Stimulated activated CD4-positive, alpha-beta T cell treated with anti-CD3 and anti-CD28 coated beads, Interleukin-4, amount 100 ng/mL, for 4 hours (primary cell): ENCODE data around the gene ADAM19.

Experiments
- DNase-seq, 2 experiments: peaks; one replicate each; pipeline ENCODE4 v3.0.0-alpha.2; 2020

The ADAM19 gene

DNA sequence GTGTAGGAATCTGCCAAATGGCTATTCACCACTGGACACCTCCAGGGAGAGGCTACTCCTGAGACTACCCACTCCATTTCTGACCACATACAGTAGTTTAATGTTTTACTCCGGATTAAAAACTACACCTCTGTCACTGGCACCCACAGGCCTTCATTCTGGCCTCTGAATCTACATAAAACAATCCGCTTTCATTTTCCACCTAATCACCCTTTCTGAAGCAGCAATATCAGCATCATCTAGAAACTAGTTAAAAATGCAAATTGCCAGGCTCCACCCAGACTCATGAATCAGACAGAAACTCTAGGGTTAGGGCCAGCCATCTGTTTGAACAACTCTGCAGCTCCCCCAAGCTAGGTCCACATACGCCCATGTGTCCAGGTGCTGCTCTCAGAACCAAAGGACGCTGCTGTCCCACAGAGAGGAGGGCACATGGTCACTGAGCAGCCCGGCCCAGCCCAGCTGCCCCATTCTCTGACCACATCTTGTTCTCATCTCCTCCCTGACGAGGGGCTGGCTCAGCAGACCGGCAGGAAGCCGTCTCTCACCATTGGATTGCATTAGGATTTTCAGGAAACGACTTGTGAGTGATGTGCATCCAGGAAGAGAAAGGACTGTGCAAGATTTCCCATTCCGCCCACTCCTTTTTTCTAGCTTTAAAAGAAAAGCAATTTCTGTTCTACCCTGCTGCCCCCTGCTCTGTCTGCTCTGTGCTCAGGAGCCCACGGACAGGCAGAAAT, 34.7 kb downstream of the ADAM19 start:
- DNase-seq: peak; percentile 21 to 40

DNA sequence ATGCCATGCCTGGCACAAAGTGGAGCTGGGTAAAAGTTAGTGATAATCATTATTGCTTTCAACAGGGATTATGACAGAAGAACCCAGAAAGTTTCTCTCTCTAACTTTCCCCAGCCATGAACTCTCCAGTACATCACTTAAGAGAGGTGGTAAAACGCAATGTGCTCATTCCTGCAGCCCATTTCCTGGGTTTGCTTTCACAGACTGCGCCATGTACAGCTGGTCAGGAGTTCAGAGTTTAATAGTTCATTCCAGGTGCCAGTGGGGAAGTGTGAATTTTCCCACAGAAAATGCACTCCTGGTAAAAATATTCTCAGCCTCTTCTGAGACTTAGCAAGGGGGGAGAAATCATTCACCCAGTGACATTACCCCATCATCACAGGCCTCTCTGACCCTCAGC, 35.5 kb downstream of the ADAM19 start:
- DNase-seq: no peak

DNA sequence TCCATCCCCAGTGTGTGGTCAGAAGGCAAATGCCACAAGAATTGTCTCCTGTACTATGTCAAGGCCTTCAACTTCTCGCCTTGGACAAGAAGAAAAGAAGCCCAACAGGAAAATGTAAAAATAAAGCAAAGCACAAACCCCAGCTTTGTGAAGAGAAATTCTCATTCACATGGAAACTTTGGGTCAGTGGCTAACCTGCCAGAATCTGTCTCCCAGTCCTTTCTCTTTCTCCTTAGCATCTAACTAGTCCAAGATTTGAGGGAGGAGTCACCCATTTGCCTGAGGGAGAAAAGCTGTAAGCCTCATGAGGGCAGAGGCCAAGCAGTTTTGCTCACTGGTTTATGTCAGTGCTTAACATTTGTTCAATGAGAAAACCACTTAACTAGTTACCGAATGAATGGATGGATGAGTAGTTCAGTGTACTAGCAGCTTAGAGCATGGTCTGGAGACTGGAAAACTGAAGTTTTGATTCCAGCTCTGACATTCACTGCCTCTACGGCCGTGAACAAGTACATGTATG, 36.0 kb downstream of the ADAM19 start:
- no peak for DNase-seq

DNA sequence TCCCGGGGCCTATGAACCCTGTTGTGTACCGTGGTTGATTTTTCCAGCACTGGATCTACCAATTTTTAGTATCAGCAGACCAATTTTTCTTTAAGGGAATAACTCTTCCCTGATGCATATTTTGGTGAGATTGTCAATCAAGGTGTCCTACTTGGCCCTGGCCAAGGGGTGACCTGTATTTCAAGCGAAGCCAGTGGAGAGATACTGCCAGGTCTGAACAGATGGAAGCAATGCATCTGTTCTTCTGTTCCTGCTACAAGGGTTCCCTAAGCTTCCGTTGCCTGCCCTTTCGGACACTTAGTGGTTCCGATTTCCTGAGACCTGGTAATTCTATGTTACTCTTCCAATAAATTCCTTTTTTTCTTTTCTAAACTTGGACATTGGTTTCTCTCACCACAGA, 37.3 kb downstream of the ADAM19 start:
- no peak for DNase-seq

DNA sequence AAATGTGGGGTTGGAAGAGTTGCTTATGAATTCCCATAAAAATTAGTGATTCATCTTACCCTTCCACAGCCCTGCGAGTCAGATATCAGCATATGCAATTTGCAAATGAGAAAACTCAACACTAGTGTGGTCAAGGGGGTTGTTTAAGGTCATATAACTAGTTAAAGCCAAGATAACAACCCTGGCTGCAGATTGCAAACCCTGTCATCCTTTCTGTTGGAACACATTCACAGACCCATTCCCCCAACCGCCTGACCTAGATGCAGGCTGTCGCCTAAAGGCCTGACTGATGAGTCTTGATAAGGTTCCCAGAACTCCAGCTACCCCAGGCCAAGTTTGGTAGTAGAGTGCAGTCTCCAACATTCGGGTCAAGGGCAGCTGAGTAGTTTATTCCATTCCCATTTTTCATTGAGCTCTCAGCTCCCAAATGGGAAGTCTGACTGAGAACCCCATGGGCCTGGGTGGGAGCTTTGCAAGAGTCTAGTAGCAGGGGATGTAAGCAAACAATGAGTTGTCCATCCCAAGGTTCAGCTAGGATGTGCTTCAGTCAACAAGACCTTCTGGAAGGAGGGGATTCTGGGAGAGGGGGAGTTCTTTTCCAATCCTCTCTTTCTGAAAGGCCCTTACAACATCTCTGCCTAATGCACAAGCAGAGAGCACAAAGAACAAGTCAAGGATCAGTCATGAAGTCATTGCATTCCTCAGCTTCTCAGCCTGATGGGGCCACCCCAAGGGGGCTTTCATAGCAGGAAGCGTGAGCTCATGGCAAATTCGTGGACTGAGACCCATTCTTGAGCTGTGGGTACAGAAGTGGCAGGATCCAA, 40.3 kb downstream of the ADAM19 start:
- DNase-seq: no peak

DNA sequence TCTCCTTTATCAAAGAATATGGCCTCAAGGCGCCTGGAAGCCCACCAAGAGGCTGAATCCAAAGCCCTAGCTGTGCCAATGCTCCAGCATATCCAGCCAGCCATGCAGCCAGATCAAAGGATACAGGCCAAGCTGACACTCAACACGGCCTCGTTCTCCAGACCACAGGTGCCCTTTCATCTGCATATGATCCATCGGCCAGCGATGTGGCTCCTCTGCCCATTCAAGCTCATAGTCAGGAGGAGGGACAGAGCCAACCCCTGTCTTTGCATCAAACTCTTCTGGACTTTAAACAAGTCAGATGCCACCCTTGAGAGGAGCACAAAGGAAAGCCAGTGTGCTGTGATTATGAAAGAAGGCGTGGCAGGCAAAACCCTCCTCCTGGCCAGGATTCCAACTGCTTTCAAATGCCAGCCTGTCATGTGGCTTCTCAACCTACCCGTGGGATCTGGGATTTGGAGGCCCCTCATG, 42.5 kb downstream of the ADAM19 start:
- DNase-seq: no peak

DNA sequence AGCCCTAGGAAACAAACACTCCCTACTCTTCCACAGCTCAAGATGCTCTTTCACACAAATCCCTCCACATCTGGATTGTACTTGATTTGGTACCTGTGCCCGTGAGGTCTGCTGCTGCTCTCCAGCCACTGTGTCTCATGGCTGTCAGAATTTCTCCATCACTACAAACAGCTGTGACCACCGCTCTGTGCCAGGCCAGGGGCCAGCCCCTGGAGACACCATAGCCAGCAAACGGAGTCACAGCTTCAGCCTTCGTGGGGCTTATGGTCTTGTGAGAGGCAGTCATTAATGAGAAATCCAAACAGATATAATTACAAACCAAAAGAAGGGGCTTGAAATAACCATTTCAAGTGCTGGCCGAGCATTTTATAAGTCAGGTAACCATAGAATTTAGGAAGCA, 43.6 kb downstream of the ADAM19 start:
- DNase-seq: no peak

DNA sequence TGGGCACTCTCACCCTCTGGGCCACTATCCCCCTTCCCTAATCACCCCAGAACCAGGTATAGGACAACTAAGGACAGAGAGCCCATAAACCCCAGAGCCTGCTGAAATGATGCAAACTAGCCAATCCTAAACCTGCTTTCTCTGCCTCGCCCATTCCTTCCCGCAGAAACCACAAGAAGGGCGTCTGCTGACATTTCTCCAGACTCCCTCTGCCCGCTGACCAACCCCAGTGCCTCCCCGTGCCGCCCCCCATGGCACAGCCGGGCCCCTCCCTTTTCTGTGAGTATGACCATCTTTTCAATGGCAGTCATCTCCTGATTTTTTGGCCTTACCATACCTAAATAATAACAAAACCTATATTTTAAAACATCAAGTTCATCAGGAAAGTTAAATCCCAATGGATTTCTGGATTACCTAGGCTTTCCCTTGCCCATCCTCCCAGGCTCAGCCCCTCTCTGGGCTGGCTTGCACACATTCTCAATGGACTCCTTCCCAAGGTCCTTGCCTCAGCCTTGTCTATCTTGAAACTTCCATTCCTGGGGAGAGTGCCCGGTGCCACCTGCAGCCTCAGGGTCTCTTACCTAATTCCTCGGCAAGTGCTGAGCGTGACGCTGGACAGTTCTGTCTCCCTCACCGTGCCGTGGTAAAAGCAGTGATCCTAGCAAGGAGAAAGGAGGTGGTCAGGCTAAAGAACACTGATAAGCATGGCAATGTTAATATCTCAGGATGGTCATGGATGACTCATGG, 45.2 kb downstream of the ADAM19 start:
- no peak for DNase-seq

DNA sequence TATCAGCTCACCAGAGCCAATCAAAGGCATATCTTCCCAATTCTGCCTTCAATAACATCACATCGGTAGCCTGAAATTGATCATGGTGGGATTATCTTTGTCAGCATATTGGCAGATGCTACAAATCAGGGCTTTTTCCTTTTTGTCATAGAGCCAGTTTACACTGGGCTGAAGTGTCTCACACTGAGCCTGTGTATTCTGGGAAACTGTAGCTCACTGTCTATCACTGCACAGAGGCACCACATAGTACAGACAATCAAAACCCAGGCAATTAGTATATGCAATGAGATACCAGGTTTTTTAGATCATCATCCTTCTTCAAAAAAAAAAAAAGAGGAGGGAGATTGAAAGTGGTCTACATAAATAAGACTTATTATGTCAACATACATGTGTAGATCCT, 46.6 kb downstream of the ADAM19 start:
- no peak for DNase-seq

DNA sequence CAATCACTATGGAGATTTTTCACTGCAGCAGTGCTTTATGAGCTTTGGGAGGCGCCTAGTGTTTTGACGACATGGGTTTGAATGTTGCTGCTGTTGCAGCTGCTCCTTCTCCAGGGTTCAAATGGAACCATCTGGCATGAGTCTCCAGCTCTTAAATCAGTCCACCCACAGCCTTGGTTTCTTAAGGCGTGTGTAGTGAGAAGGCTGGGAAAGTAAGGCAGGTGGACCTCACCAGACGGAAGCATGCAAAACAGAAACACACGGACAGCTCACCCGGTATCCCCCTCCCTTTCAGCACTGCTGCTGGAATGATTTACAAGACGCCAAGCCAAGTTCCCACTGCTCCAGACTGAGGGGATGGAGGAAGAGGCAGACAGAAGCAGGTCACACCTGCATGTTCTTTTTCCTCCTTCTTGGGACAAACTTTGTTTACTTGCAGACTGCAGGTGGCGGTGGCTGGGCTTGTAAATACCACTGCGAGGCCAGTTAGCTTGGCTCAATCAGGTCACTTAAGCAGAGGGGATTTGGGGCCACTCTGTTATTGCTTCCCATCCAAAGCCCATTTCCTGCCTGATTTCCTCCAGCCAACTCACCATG, 47.4 kb downstream of the ADAM19 start:
- no peak for DNase-seq

DNA sequence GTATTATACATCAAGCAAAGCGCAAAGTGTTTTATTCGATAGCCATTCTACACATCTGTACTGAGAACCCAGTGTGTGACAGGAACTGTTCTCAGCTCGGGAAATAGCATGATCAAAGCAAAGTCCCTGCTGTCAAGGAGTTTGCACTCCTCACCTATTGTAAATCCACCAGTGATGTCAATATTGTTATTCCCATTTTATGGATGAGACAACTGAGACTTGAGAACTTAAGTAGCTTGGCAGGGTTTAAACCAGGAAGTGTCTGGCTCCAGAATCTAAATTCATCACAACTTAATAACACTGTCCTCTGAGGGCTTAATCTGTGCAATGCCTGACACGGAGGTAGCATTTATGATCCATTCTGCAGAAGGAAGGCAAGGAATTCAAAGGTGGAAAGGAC, 50.7 kb downstream of the ADAM19 start:
- DNase-seq: no peak

DNA sequence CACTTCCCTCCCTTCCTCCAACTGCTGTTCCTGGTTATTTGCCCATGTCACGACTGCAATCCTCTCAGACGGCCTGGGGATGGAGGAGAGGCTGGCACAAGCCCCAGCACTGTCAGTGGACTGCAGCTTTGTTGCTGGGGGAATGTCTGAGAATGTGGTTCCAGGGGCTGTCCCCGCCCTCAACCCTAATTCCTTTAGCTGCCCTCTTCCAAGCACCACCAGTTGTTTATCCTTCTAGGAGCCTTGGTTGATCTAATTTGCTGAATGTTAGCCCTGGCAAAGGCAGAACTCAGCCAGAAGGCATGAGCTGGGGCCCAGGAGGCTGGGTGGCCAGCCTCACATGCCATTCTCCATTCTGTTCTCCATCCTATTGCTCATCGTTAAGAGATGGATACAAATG, 51.6 kb downstream of the ADAM19 start:
- DNase-seq: no peak

DNA sequence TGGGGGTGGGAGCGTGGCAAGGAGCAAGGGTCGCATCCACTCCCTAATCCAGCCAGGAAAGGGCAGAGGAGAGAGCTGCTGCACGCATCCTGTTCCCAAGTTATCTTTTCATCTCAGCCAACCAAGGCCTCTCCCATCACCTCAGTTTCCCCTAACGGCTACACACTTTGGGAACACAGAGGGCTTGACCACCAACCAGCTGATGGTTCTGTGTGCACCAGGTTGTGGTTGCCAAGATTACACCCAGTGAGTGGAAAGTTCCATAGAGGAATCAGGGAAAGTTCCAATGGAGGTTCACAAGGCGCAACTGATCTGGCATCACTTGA, 53.9 kb downstream of the ADAM19 start:
- DNase-seq: no peak

DNA sequence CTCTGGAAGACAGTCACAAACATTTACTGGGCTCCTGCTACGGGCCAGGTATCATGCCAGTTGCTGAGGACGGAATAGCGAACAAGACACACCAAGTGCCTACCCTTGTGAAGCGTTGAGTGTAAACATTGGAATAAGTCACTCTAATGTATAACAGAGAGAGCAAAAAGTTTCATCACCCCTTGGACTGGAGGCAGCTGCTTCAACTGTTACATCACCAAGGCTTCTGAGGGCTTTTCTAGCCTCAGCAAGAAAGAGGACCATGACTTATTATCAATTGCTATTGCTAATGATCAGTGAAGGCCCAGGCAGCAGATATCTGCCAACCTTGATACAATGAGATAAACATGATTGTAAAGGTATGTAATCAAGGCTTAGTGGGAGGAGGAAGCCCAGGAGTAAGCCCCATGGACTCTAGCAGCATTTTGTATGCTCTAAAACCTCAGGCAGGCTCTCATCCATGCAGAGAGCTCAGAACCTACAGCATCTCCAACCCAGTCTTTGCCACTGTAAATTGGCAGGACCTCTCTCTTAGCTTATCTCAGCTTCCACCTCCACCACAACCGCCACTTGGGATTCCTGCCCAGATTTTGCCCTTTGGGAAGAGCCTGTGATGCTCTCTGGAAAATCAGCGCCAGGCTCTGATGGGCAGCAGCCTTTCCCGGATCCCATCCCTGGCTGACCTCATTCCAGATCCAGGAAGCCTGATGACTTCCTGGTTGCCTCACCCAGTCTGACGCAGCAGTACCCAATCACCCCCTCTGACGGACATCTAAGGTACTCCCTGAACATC, 54.5 kb downstream of the ADAM19 start:
- DNase-seq: no peak

DNA sequence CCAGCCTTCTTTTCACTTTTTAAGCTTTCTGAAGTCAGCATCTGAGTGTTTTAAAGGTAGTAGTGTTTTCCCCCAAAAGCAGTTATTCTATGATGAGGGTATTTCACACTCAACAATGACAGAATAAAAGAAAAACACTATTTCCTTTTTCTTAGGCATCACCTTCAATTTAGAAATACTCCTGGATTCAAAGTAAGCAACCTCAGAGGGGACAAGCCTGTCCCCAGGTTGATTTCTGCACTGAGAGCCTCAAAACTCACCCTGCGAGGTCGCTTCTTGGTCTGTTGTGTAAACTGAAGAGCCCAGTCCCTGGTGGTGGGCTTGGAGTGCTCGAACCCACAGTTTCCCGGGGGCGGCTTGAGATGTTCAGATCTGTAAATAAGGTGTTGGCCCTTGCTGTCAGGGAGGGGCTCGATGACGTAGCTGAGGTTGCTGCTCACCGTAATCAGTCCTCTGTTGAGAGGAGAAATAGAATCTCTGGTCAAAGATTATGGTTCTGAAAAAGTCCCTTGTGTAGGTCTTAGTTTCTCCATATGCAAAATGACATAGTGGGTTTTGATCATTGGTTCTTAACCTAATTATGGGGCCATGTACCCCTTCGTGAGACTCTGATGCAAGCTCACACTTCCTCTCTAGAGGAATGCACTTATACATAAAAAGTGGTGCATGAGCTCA, 55.9 kb downstream of the ADAM19 start:
- DNase-seq: no peak

DNA sequence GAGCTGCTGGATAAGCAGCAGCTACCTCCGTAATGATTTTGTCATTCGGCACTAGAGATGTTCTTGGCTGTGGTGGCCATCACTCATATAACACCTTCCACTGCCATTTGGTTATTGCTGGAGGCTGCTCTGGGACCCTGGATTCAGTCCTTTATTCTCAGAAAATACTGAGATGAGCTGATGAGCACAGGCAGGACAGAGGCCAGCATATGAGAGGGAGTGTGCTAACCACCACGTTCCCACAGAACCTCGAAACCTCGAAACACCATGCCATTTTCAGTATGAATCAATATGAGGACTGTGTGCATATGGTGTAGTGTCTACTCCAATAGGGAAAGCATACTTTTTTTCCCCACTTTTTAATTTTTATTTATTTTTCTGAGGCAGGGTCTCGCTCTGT, 56.6 kb downstream of the ADAM19 start:
- DNase-seq: no peak

DNA sequence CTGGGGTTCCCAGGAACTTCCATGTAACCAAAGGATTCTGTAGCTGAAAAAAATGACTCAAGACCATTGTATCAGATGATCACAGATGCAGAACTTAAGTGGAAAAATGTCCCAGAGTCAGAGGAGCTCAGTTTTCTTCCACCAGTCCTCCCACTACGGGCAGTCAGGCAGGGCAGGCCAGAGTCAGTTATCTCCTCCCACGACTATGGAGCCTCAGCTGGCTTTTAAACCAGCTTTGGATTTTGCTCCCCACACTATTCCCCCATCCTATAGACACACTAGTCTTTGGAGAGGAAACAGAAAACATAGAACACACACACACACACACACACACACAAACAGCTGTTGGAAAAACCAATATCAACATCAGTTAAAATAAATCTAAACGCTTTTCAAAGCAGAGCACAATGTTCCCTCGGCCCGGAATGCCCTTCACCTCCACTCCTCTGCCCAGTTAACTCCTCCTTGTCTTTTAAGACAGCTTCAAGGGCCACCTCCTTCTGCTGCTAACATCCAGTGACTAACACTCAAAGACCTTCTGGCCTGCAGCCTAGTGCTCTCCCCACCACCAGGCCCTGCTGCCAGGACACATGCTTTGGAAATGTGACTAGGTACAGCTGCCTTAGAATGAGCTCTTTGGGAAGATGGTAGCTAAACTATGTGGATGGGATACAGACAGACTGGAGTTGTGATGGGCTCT, 58.8 kb downstream of the ADAM19 start:
- DNase-seq: no peak

DNA sequence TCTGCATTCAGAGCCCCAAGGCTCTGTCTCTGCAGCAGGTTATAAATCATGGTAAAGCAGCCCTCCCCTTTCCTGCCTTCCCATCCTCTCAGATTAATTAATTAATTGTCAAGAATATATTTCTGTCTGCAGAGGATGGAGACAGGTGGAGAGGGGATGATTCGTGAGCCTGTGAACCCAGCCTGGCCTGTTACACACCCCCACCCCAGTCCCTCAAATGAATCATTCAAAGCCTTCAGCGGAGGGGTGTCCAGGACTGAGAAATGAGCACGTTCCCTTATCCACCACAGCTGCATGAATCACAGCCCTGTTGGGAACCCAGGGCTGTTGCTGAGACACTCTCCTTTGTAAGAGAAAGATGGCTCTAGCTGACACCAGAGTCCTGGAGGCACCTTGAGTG, 59.6 kb downstream of the ADAM19 start:
- no peak for DNase-seq

DNA sequence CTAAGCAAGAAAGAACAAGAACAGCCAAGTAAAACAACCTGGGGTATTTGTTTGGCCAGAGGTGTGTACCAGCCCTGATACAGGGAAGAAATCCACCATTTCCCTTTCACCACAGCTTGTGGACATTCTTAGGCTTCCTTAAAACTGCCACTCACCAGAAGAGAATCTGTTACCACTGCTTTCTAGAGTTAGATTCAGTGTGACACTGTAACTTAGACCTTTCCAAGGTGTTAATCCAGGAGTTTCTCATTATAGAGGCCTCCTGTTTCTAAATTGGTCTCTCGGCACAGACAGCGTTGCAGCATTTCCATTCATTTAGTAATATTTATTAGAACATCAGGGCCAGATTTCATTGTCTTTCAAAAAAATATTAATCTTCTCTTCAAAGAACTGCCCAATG, 60.6 kb downstream of the ADAM19 start:
- DNase-seq: no peak

DNA sequence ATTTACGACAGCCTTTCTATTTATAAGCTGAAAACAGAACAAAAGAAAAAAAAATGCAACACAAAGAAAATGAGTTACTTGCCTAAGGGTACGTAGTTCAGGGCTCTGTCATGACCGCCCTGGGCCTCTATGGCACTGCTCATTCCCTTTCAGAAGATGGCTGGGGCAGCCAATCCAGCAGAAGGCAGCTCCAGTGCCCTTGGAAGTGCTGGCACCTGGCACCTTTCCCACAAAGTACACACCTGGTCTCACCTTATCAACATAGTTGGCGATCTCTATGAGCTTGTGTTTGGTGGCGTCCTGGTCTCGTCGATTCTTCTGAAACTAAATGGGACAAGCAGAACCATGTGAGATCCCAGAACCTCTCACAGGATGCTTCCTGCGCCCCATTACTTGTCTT, 62.4 kb downstream of the ADAM19 start:
- no peak for DNase-seq
